Fibroblast of skin of right biceps (primary cell): ENCODE data around the gene HIBADH.
A peak's percentile ranks its signal among the peaks of the same experiment; 100 is the strongest.

ENCODE experiments used
- DNase-seq: peaks from one replicate; pipeline ENCODE4 v3.0.0-alpha.2; 2013

The HIBADH gene

DNA sequence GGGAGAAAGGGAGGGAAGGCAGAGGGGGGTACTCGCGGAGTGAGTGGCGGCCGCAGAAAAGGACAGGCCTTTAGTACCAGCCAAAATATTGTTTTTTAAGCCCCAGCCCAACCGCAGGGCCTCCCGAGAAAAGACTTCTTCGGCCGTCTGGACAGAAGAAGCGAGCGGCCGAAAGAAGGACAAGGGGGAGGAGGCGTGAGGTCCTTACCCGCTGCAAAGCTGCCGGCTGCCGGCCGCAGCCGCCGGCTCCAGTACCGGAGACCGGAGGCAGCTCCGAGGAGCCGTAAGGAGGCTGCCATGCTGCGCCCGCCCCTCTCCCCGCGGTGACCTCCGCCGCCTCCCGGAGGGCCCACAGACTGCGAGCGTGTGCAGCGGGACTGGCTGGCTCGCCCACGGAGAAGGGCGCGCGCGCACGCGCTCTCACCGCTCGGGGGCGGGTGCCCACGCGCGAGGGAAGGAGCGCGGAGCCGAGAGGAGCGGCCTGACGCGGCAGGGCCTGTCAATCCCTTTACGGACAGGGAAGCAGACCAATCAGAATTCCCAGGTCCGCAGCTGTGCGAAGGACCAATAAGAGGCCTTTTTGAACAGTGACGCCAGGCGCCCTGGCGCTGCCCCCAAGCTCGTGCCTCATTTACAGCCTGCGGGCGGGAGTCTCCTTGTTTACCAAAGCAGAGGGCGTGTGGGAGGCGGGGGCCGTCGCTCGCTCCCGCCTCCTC lies at the start of gene HIBADH:
TSS of gene HIBADH (minus strand) at position 394 of the 716 bp plus-strand sequence. CDS start at position 299, 95 bp downstream.
- DNase-seq = peak; percentile 99

DNA sequence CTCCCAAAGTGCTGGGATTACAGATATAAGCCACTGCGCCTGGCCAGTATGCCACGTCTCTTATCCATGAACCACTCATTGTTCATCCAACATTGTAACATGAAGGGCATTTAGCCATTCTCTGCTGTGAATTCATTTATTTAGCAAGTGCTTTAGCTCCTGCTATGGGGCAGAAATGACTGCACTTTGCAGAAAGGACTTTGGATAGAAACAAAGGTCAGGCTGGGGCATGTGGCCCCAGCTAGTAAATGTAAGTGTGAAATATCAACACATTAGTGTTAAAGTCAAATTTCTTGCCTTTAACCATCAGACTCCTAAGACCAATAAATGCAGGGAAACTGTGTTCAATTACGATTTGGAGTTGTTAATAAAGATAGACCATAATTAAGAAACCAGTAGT lies 49.5 kb upstream of the HIBADH start:
- DNase-seq = no peak

DNA sequence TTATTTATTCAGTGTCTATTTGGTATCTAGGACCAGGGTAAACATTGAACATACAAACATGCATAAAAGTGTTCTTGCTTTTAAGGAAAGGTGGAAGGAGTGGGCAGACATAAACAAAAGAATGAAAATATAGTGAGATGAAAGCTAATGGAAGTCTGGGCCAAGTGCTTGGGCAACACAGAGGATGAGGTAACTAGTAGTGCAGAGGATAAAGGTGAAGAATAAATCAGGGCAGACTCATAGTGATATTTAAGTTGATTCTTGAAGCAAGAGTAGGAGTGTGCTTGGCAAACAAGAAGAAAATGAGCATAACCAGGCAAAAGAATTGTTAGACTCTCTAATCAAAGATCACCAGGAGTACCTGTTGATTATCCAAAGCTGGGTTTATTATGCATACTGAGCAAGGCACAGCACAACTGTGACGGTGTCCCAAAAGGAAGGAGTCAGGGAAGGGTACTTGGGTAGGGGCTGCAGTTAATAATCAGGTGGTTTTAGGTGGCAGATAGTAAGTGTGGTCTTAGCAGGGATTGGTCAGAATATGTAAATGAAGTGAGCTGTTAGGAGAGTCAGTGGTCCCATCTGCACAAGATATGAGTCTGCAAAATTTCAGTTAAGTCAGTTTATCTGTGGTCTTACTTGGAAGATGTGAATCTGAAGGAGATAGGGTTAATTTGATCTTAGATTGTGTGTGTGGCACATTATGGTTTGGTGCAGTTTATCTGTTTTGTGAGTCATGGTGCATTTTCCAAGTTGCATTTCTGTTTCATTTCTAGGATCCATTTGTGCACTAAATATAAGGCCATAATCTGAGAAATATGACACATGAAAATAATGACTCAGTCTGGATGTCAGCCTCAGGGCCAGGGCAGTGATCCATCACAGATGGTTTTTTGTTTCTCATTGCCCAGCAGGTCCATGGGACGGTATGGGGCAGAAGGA lies 46.7 kb upstream of the HIBADH start:
- DNase-seq = peak; percentile 55

DNA sequence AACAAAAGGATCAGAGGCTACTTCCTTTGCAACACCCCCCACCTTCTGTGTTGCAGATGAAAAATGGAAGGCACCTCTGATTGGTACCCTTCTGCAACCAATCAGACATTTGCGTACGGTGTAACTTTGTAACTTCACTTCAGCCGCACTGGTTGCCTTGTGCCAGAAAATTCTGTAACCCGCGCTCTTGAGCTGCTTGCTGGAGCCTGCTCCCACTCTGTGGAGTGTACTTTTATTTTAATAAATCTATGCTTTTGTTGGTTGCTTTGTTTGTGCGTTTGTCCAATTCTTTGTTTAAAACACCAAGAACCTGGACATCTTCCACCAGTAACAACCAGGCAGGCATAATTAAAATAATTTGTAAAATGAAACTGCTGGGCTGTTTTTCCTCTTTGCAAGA lies 45.8 kb upstream of the HIBADH start:
- DNase-seq = no peak

DNA sequence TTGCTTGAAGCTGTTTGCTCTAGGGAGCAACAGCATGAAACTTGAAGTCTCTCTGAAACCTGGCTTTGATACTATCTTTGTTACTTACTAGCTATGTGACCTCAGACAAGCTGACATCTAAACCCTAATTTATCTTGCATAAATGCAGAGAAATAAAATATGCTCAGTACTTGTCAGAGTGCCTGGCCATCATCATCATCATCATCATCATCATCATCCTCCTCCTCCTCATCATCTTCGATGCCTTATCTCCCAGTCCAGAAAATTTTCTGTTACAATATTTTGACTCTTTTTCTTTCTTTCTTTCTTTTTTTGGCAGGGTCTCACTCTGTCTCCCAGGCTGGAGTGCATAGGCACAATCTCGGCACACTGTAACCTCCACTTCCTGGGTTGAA lies 42.5 kb upstream of the HIBADH start:
- no peak for DNase-seq

DNA sequence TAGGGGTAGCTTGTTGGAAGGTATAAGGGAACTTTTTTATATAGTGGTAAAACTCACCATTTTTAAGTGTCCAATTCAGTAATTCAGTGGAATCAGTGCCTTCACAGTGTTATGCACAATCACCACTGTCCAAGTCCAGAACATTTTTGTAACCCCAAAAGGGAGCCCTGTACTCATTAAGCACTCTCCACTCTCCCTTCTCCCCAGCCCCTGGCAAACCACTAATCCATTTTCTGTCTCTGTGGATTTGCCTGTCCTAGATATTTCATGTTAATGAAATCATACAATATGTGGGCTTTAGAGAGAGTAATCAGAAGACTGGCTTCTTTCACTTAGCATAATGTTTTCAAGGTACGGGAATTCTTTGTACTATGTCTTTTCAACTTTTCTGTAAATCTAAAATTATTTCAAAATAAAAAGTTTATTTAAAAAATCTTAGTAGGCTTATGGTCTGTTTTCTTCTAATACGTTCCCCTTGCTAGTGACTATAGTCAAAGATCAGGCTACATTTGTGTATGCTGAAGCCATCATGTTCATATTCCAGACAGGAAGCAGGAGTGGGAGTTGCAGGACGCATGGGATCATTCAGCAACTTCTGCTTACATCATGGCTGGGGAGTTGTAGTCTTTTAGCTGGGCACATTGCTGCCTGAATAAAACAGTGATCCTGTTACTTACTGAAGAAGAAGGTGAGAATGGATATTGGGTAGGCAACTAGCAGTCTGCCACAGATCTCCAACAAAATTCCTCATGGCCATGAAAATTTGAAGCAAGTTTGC lies 41.9 kb upstream of the HIBADH start:
- DNase-seq = no peak

DNA sequence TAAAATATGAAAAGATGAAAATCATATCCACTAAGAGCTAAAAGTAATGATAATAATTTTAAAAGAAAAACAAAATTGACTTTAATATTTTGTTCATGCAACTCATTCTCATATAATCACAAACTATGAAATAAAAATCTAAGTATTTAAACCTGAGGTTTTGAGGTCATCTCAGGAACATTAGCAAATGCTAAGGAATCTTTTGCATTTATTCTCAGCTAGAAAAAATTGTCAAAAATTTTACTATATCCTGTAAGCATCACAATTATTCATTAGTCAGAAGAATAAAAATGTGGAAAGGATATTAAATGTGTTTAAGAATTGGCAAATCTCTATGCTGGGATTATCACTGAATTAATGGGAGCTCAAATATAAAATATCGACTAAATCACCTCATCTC lies 40.5 kb upstream of the HIBADH start:
- DNase-seq = no peak

DNA sequence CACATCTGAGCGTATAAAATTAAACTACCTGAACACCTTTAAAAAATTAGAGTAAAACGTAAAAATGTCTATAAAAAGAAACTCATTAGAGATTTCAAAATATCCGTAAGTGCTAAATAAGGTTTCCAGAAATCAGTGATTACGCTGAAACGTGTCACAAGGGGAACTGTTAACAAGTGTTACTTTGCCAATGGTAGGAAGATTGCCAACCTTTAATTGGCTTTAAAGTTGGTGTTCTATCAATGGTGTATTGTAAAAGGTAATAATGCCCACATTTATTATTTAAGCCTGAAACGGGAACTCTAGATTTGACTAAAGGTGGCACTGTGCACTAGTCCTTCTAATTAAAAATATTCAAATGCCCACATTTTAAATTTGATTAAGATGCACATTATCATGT lies 37.8 kb upstream of the HIBADH start:
- DNase-seq = no peak

DNA sequence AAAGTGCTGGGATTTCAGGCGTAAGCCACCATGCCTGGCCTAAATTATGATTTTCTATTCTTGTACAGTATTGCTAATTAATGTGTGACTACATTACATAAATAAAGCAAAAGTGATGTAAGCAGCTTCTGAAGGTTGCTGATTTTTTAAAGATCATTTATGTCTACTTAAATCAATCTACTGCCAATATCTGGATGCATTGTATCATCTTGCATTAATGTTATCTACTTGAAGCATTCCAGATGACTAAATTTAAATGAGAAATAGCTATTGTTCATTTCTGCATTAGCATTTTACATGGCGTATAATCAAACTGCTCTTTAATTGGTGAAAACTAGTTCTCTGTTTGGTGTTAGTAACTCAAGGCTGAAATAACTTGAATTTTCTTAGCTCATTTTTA lies 37.1 kb upstream of the HIBADH start:
- DNase-seq = no peak

DNA sequence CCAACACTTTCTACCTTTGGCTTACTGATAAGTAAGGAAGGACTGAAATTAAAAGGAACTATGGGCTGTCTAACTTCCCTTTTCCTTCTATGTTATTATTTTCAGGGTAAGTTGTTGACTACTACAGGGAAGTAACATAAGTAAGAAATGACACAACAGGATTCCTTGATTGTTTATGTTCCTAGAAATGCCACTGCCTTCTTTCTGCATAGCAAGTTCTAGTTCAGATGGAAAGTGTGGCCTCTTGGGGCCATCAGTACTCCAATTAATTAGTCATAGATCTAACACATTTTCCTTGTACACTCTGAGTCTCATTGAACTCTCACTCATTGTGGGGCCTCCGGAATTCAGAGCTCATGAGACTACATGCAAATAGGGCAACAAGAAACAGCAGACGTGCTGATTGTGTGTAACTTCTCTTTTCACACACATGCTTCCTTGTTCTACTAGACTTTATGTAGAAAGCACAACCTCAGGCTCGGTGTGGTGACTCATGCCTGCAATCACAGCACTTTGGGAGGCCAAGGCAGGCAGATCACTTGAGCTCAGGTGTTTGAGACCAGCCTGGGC lies 35.3 kb upstream of the HIBADH start:
- no peak for DNase-seq

DNA sequence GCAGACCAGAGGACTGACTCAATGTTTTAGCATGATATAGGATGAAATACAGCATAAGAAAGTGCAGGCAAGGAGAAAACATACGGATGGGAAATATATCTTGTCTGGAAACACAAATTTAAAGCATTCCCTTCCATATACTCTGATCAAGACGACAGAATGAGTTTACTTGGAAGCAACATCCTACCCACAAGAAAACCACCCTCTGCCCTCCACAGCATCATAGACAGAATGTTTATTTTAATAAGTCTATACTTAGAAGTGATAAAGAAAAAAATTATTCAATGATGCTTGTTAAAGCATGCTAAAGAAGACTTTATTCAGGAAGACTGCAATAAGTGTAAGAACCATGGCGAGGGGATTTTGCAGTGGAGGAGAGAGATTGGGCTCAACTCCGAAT lies 32.4 kb upstream of the HIBADH start:
- DNase-seq = no peak

DNA sequence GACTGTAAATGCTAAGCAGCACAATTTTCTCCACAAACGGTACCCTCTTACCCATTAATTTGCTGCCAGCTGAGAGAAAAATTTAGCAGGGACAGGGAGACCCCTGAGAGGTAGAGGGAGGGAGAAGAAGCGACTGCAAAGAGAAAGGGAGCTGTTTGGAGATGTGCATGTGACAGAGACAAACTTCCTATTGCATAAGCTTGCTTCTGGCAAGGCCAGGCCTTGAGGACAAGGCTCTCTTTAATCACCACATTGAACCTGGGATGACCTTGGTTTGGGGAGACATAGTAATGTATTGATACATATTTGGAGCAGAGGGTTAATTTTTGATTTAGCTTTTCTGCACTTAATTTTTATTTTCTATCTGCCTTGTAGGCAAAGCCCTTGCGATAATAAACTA lies 31.1 kb upstream of the HIBADH start:
- DNase-seq = no peak

DNA sequence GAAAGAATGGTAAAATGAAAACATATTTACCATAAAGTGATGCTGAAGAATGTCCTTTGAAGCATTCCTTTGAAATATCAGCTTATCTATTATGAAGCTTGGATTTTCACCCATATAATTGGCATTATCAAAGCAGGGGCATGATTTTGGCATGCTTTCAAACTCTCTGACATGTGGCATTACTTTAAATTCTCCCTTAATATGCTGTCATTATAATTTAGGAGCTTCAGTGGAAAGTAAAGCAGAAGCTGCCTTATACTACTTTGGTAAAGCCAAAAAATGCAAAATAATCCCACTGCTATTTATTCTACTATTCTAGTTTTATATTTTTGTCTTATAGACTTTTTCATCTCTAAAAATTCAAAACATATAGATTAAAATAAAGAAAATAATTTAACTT lies 28.0 kb upstream of the HIBADH start:
- DNase-seq = no peak

DNA sequence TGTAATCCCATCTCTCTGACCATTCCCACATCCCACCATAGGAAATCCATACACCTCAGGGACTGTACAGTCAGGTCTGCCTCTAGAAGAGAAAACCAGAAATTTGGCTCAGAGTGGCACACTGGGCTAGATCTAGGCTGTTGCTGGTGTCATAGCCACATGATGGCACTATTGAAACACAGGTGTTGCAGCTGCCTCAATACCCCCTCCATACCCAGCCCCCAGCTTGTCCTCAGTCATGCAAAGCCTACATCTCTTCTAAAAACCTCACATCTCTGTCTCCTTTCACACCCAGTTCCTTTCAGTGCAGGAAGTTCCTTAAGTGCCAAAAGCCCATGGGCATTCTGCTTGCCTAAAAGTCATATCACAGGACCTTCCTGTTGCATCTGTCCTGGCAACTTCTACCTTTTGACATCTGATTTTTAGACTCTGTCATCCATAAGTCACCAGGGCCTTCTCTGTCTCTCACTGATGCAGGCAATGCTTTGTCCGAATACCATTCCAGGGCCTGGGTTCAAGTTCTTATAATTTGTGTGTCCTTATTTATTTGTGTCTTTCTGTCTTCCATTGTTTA lies 27.0 kb upstream of the HIBADH start:
- no peak for DNase-seq

DNA sequence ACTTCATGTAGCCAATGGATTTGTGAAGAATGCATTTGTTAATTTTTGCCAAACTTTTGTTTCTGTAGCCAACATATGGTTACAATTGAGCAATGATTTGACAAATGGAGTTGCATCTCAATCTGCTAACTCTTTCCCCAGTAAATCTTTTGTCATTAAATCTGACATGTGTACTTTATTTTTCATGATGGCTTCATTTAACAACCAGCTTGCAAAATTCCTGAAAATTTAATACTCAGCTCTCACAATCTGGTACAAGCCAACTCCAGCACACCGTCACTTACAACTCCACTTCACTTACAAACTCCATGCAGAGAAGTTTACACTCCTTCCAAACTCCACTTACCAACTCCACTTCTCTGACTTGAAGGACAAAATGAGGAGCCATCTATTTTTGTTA lies 26.5 kb upstream of the HIBADH start:
- no peak for DNase-seq

DNA sequence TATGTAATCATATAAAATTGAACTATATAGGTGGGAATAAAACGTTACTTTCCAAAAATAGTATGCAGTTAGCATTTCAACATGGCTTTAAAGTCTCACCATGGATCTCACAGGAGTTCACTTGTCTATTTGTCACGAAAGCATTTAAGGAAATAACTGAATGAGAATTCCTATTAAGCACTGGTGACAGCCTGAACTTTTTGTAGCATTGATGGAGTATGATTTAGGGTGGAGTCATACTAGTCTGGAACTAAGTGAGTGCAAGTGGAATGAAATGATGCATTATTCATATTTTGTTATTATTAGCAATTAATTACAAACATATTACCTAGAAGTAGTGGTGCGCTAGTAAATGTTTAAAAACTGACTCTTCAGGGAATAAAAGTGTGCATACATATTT lies 26.0 kb upstream of the HIBADH start:
- no peak for DNase-seq

DNA sequence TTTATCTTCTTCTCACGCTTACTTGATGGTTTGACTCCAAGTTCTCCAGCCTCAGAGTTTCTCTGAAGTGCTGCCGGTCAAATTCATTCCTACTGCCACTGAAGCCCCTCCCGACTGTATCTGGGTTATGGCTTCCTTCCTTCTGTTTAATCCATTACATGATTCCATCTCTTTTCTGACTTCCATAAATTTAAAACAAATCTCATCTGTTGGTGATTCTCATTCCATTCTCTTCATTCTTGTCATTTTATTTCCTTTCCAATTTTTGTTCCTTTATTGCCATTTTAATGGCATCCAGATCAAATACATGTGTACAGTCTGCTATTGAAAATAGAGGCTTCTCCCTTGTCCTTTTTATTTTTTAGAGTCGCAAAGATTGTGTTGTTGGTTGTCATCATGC lies 25.4 kb upstream of the HIBADH start:
- DNase-seq = no peak

DNA sequence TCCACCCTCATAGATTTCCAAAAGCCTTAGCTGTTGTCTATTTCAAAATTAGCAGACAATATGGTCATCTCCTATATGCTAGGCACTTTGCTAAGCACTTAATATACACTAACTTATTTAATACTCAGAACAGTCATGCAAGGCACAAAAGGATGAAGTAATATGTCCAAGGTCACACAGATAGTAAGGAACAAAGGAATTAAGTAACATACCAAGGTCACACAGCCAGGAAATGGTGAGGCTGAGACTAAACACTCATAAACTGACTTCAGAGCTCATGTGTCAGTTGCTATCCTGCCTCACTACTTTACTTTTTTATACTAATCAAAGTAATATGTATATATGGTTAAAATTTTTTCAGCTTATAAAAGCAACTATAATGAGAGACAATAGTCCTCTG lies 23.6 kb upstream of the HIBADH start:
- no peak for DNase-seq

DNA sequence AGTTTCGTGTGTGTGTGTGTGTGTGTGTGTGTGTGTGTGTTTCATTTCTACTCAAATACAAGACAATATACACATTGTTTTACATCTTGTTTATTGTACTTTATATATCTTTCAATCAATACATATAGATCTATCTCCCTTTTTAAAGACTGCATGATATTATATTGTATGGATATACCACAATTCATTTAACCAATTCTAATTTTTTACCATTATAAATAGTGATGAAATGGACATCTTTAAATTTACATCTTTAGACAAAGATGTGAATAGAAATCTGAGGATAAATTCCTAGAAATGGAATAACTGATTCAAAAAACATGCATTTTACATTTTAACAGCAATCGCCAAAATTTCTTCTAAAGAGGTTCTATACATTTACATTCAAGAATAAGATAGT lies 23.2 kb upstream of the HIBADH start:
- DNase-seq = no peak

DNA sequence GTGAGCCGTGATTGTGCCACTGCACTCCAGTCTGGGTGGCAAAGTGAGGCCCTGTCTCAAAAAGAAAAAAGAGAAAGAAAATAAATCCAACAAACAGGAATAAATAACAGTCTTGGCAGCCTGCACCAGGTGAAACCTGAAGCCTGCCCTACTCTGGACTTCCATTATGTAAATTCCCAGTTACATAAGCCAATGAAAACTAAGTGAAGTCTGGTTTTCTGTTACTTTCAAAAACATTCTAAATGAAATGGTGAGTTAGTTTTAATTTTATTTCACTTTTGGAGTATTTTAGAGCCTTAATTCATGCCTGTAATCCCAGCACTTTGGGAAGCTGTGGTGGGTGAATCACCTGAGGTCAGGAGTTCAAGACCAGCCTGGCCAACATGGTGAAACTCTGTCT lies 22.5 kb upstream of the HIBADH start:
- DNase-seq = no peak

DNA sequence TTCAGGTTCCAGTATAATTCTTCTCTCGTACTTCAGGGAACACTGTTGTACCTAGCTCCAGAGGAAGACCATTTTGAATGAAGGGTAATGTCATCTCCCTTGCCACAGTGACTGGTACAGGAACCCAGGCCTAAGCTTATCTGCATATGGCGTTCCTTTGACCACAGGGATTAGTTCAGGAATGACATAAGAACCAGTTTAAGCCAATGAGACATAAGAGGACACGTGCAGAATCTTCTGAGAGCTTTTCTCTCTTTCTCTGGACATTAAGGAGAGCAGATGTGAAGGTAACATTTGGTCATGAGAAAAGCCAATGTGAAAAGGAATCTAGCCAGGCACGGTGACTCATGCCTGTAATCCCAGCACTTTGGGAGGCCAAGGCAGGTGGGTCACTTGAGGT lies 21.8 kb upstream of the HIBADH start:
- DNase-seq = no peak

DNA sequence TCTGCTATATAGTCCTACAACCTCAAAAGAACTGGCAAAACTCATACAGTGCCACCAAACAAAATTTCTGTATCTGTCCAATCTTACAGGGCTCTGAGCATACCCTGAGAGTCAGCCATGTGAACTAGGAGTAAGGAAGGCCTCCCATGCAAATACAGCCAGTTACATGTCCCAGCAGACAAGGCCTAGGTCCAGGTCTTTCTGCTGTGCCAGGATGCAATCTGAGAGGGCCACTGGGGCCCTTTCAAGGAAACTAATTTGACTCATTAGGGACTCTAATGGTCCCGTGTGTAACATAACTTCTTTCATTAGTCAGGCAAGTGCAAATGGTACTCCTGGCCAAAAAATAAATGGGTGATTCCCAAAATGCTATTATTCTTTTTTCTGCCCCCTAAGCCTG lies 17.9 kb upstream of the HIBADH start:
- no peak for DNase-seq
